Measurements from ENCODE around the gene TBC1D22A.

TBC1D22A gene

GRCh38 chr22:46909237-46910030 lies 147.0 kb downstream of the TBC1D22A start:
- no peak overlapping the region for H3K4me3 ChIP-seq (ENCODE audit: low read depth, low read length)
- no peak for TF ChIP-seq CTCF (IDR thresholded peaks at IDR 0.05; ENCODE audit: control insufficient read depth, extremely low read depth, insufficient read depth)
- no peak for DNase-seq (ENCODE audit: low read depth)

- H3K4me3 ChIP-seq (ENCODE audit: low read depth, low read length), result no peak overlapping the region
- no peak for TF ChIP-seq CTCF (IDR thresholded peaks at IDR 0.05; ENCODE audit: control insufficient read depth, extremely low read depth, insufficient read depth)
- DNase-seq (ENCODE audit: low read depth), result no peak
Measured at GRCh38 chr22:46910624-46911023, 148.2 kb downstream of the TBC1D22A start.

GRCh38 chr22:46911346-46911745 lies 148.9 kb downstream of the TBC1D22A start:
- no peak for TF ChIP-seq CTCF (IDR thresholded peaks at IDR 0.05; ENCODE audit: control insufficient read depth, extremely low read depth, insufficient read depth)
- H3K4me3 ChIP-seq (ENCODE audit: low read depth, low read length), result no peak overlapping the region
- no peak for DNase-seq (ENCODE audit: low read depth)

GRCh38 chr22:46913351-46913750 lies 150.9 kb downstream of the TBC1D22A start:
- TF ChIP-seq CTCF (IDR thresholded peaks at IDR 0.05; ENCODE audit: control insufficient read depth, extremely low read depth, insufficient read depth), result no peak
- no peak for DNase-seq (ENCODE audit: low read depth)
- H3K4me3 ChIP-seq (ENCODE audit: low read depth, low read length), result no peak overlapping the region

GRCh38 chr22:46914481-46914880 lies 152.0 kb downstream of the TBC1D22A start:
- DNase-seq (ENCODE audit: low read depth), result no peak

GRCh38 chr22:46914916-46915894 lies 152.8 kb downstream of the TBC1D22A start:
- no peak for TF ChIP-seq CTCF (IDR thresholded peaks at IDR 0.05; ENCODE audit: control insufficient read depth, extremely low read depth, insufficient read depth)
- DNase-seq (ENCODE audit: low read depth), result no peak
- H3K4me3 ChIP-seq (ENCODE audit: low read depth, low read length), result no peak overlapping the region

More at GRCh38 chr22:46914481-46914880, 152.0 kb downstream of the TBC1D22A start:
- TF ChIP-seq CTCF (IDR thresholded peaks at IDR 0.05; ENCODE audit: control insufficient read depth, extremely low read depth, insufficient read depth), result no peak
- no peak overlapping the region for H3K4me3 ChIP-seq (ENCODE audit: low read depth, low read length)
